Right lobe of liver (tissue), 6 donors: ENCODE data around the gene BAHCC1. TPM values are rescaled to one million over a fixed set of nuclear protein-coding genes. Genes with fewer than 3 reads are reported as not detected.

Source experiments
- ATAC-seq, 4 donors: fragments of 200-7000 bp; cut with Tn5 transposase; one replicate each; pipeline ENCODE4 v1.9.1; 2020; ENCODE audit warnings: mild to moderate bottlenecking in 4 of 4, moderate library complexity in 4 of 4
- DNase-seq, 3 donors: peaks; one replicate each; pipeline ENCODE4 v3.0.0-alpha.2; 2020
- H3K27ac ChIP-seq, 3 donors: fragments of 200-600 bp; one replicate each; pipeline ENCODE4 v1.8.0; 2022
- H3K27me3 ChIP-seq, 2 donors: fragments of 200-600 bp; one replicate each; pipeline ENCODE4 v1.8.0; 2022
- H3K36me3 ChIP-seq, 4 donors: fragments of 200-600 bp; sonication (generic) in 1 of 4; one replicate each; pipeline versions ENCODE4 v1.5.1 to v1.8.0; 2017 to 2022; ENCODE audit warnings: control low read depth in 1 of 4
- H3K4me1 ChIP-seq, 4 donors: fragments of 200-600 bp; sonication (generic) in 1 of 4; one replicate each; pipeline versions ENCODE4 v1.5.1 to v1.8.0; 2017 to 2022; ENCODE audit warnings: control low read depth in 1 of 4
- H3K4me3 ChIP-seq, 3 donors: fragments of 200-600 bp; one replicate each; pipeline ENCODE4 v1.8.0; 2022
- H3K9me3 ChIP-seq, 4 donors: fragments of 200-600 bp; sonication (generic) in 1 of 4; one replicate each; pipeline versions ENCODE4 v1.5.1 to v1.8.0; 2017 to 2022; ENCODE audit warnings: control low read depth in 1 of 4
- CTCF ChIP-seq, 4 donors: fragments of 200-600 bp in 3 of 4; fragments of 450-650 bp in 1 of 4; IDR thresholded peaks; one replicate each; pipeline versions ENCODE4 v1.5.1 to v1.8.0; 2016 to 2022; ENCODE audit warnings: antibody characterized with exemption in 4 of 4, mild to moderate bottlenecking in 2 of 4
- POLR2A ChIP-seq: fragments of 450-650 bp; IDR thresholded peaks from one replicate; pipeline ENCODE4 v1.6.1; 2017; ENCODE audit warnings: antibody characterized with exemption, mild to moderate bottlenecking
- WGBS: methylation state at CpG from one replicate; pipeline ENCODE4 v1.1.6; 2018; ENCODE audit warnings: low coverage, low lambda C conversion rate; ENCODE audit not compliant: insufficient coverage; ENCODE audit errors: missing lambda C conversion rate; 5-methylcytosine and 5-hydroxymethylcytosine counted together
- intact Hi-C, 2 donors: fragments of 100-400 bp; cut with DNase I; formaldehyde crosslinking; loops; one replicate each; pipeline versions ENCODE4 v1.11.2 to v1.14.1; 2022
- total RNA-seq, 6 experiments: library from RNA; depleted of rRNA in 2 of 6; stranded (reverse); fragments of >200 nt in 2 of 6; fragmentation: NEBNext Ultra II Directional in 3 of 6; extraction: Animal tissue kit (Norgen Biotek cat#: 25700) in 3 of 6; gene quantifications; one replicate each; pipeline versions ENCODE4 v1.1.0 to v1.2.4, GENCODE V29; 2016 to 2023
- donor health status: DM: no; HTN: yes; CAD: no.
- donor health status: DM: no; HTN: no; CAD: no.
- donor health status: DM: no; HTN: no; CAD: no.
- donor health status: DM: no; HTN: yes; CAD: no.
- donor health status: DM: no; HTN: yes; CAD: no.

BAHCC1 gene
- total RNA-seq, 6 experiments from 2014 or later: 2.5 to 6.4 (median 4.9) TPM

- WGBS: 93% methylated on average over 6 of the region's 50 CpGs
- Histone ChIP-seq H3K9me3 (no peaks in the 10 kb centered on the region), H3K4me3 (no peak overlapping the region), H3K27me3 (no peaks in the 10 kb centered on the region), H3K4me1 (no peaks in the 10 kb centered on the region), H3K27ac (no peak overlapping the region), H3K36me3 (no peaks in the 10 kb centered on the region)
- DNase-seq (no peak), ATAC-seq (no peak)
- TF ChIP-seq POLR2A: no peak
- TF ChIP-seq CTCF (IDR thresholded peaks at IDR 0.05): no peak
- intact Hi-C loops: no loop called here
Measured at GRCh38 chr17:81461607-81462500, 66.6 kb downstream of the BAHCC1 start.

- no peak overlapping the region for H3K4me3 ChIP-seq
- DNase-seq (no peak), ATAC-seq (no peak)
- no peaks in the 10 kb centered on the region for H3K9me3 ChIP-seq
- no peaks in the 10 kb centered on the region for H3K27me3 ChIP-seq
- no peaks in the 10 kb centered on the region for H3K4me1 ChIP-seq
- H3K27ac ChIP-seq: no peak overlapping the region
- no peaks in the 10 kb centered on the region for H3K36me3 ChIP-seq
- no peak for TF ChIP-seq CTCF (IDR thresholded peaks at IDR 0.05)
- TF ChIP-seq POLR2A: no peak
- intact Hi-C loops: no loop called here
- WGBS: 93% methylated on average over 11 of the region's 33 CpGs
Measured at GRCh38 chr17:81462506-81463125, 67.4 kb downstream of the BAHCC1 start.

DNA sequence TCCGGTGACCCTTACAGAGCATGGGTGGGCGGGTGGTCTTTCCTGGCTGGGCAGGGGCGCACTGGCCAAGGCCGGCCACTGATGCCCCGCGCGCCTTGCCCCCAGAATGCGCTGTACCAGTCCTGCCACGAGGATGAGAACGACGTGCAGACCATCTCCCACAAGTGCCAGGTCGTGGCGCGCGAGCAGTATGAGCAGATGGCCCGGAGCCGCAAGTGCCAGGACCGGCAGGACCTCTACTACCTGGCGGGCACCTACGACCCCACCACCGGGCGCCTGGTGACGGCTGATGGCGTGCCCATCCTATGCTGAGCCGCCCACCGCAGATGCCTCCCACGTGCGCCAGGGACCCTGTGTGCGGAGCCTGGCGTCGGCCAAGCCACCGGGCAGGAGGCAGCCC is 68.2 kb downstream of the BAHCC1 start:
- no peak for TF ChIP-seq POLR2A
- no peak for TF ChIP-seq CTCF (IDR thresholded peaks at IDR 0.05)
- no peaks in the 10 kb centered on the region for H3K27me3 ChIP-seq
- intact Hi-C loops: no loop called here
- no CpG with 5 or more reads among the region's 32 CpGs for WGBS
- no peaks in the 10 kb centered on the region for H3K4me1 ChIP-seq
- no peak for ATAC-seq
- no peaks in the 10 kb centered on the region for H3K9me3 ChIP-seq
- H3K27ac ChIP-seq: no peak overlapping the region
- H3K4me3 ChIP-seq: no peak overlapping the region
- no peak for DNase-seq
- no peaks in the 10 kb centered on the region for H3K36me3 ChIP-seq

GRCh38 chr17:81464586-81464985 is 69.3 kb downstream of the BAHCC1 start:
- H3K4me3 ChIP-seq: no peak overlapping the region
- ATAC-seq (no peak), DNase-seq (no peak)
- no peak for TF ChIP-seq CTCF (IDR thresholded peaks at IDR 0.05)
- TF ChIP-seq POLR2A: no peak
- no peaks in the 10 kb centered on the region for H3K4me1 ChIP-seq
- H3K36me3 ChIP-seq: no peaks in the 10 kb centered on the region
- H3K27me3 ChIP-seq: no peaks in the 10 kb centered on the region
- intact Hi-C loops: no loop called here
- no peak overlapping the region for H3K27ac ChIP-seq
- WGBS: 56% methylated on average over 2 of the region's 9 CpGs
- H3K9me3 ChIP-seq: no peaks in the 10 kb centered on the region
